Keratinocyte (primary cell): Measurements from ENCODE around the gene COMMD6. TPM values are rescaled to one million over a fixed set of nuclear protein-coding genes. Genes with fewer than 3 reads are reported as not detected.

Experiments
- DNase-seq: peaks from one replicate; pipeline ENCODE4 v3.0.0-alpha.2; 2011; ENCODE audit warnings: low read depth, missing footprints, low spot score
- FAIRE-seq: peaks from 2 replicates; lab custom pipeline; 2011; peaks lifted over from hg19 to GRCh38; lab: Jason Lieb, UNC
- H2AFZ ChIP-seq: 2 replicates; pipeline ENCODE4 v1.6.0; 2012; ENCODE audit warnings: low read length, control low read depth, inconsistent platforms; ENCODE audit not compliant: control insufficient read depth
- H3K27ac ChIP-seq: 2 replicates; pipeline ENCODE4 v1.5.1; 2011; ENCODE audit warnings: low read length; ENCODE audit not compliant: control insufficient read depth, insufficient read depth
- H3K27me3 ChIP-seq: 3 replicates; pipeline ENCODE4 v1.6.0; 2011; ENCODE audit warnings: low read length; ENCODE audit not compliant: control insufficient read depth, insufficient read depth; ENCODE audit errors: extremely low read depth
- H3K36me3 ChIP-seq, 2 experiments: 2 replicates in 1 of 2; 3 replicates in 1 of 2; pipeline ENCODE4 v1.5.1; 2011; ENCODE audit warnings: low read length in 2 of 2, mild to moderate bottlenecking in 1 of 2; ENCODE audit not compliant: control insufficient read depth in 2 of 2, insufficient read depth in 2 of 2; ENCODE audit errors: extremely low read depth in 1 of 2
- H3K4me1 ChIP-seq: 3 replicates; pipeline ENCODE4 v1.5.1; 2011; ENCODE audit warnings: low read length; ENCODE audit not compliant: control insufficient read depth, insufficient read depth; ENCODE audit errors: extremely low read depth
- H3K4me2 ChIP-seq: 3 replicates; pipeline ENCODE4 v1.6.0; 2011; ENCODE audit warnings: low read depth, low read length; ENCODE audit not compliant: control insufficient read depth, insufficient read depth; ENCODE audit errors: extremely low read depth
- H3K4me3 ChIP-seq, 3 experiments: fragments of 200-600 bp in 1 of 3; sonication (generic) in 1 of 3; 2 replicates in 2 of 3; 3 replicates in 1 of 3; pipeline ENCODE4 v1.5.1; 2011 to 2016; ENCODE audit warnings: low read length in 3 of 3, mild to moderate bottlenecking in 3 of 3, control low read depth in 2 of 3, inconsistent platforms in 1 of 3, low read depth in 1 of 3, mixed read lengths in 1 of 3, mixed run types in 1 of 3, moderate library complexity in 1 of 3; ENCODE audit not compliant: control insufficient read depth in 2 of 3, insufficient read depth in 2 of 3; ENCODE audit errors: extremely low read depth in 1 of 3
- H3K79me2 ChIP-seq: 2 replicates; pipeline ENCODE4 v1.6.0; 2012; ENCODE audit warnings: low read length; ENCODE audit not compliant: control insufficient read depth, insufficient read depth
- H3K9ac ChIP-seq: 3 replicates; pipeline ENCODE4 v1.6.0; 2011; ENCODE audit warnings: low read length; ENCODE audit not compliant: control insufficient read depth, insufficient read depth; ENCODE audit errors: extremely low read depth
- H3K9me1 ChIP-seq: 3 replicates; pipeline ENCODE4 v1.6.0; 2011; ENCODE audit warnings: low read length; ENCODE audit not compliant: control insufficient read depth, insufficient read depth; ENCODE audit errors: extremely low read depth
- H3K9me3 ChIP-seq: 2 replicates; pipeline ENCODE4 v1.5.1; 2012; ENCODE audit warnings: low read depth, low read length; ENCODE audit not compliant: control insufficient read depth
- H4K20me1 ChIP-seq: 3 replicates; pipeline ENCODE4 v1.6.0; 2011; ENCODE audit warnings: low read length; ENCODE audit not compliant: control insufficient read depth, insufficient read depth; ENCODE audit errors: extremely low read depth
- EZH2 ChIP-seq: IDR thresholded peaks from one replicate; pipeline ENCODE4 v1.6.1; 2012; ENCODE audit warnings: inconsistent platforms, mild to moderate bottlenecking, low read length, moderate library complexity
- dilution Hi-C: fragments of 300-500 bp; cut with MboI; formaldehyde crosslinking; loops from one replicate; pipeline ENCODE4 v1.7.0; 2020; ENCODE audit warnings: low sequenced_read_pairs; ENCODE audit not compliant: extremely low pct_ligation_motif_present
- polyA plus RNA-seq, 5 experiments: library from polyadenylated mRNA; depleted of rRNA in 3 of 5; stranded (reverse) in 3 of 5; stranded (forward) in 1 of 5; unstranded in 1 of 5; fragments of >200 nt; gene quantifications; 1 replicate in 1 of 5; 2 replicates in 3 of 5; 3 replicates in 1 of 5; pipeline versions ENCODE4 v1.2.1 to v1.2.3, GENCODE V29; 2011 to 2012; ENCODE audit warnings: missing spikeins in 2 of 5, low read depth in 1 of 5, low replicate concordance in 1 of 5
- TF ChIP-seq, protein P1 (sequence below), 3 experiments: IDR thresholded peaks in 1 of 3; conservative IDR thresholded peaks in 1 of 3; optimal IDR thresholded peaks in 1 of 3; 2 replicates in 2 of 3; 3 replicates in 1 of 3; pipeline versions ENCODE3 to v1.5.1; 2011; ENCODE audit warnings: low read length in 3 of 3, mild to moderate bottlenecking in 3 of 3, moderate library complexity in 2 of 3, control low read depth in 1 of 3, inconsistent platforms in 1 of 3; ENCODE audit not compliant: insufficient read depth in 2 of 3; ENCODE audit errors: extremely low read depth in 1 of 3

COMMD6 gene
- polyA plus RNA-seq, 1 donor (not counting 4 experiments of a cell fraction or from before 2014, with no cell fraction given) = 403 TPM

DNA sequence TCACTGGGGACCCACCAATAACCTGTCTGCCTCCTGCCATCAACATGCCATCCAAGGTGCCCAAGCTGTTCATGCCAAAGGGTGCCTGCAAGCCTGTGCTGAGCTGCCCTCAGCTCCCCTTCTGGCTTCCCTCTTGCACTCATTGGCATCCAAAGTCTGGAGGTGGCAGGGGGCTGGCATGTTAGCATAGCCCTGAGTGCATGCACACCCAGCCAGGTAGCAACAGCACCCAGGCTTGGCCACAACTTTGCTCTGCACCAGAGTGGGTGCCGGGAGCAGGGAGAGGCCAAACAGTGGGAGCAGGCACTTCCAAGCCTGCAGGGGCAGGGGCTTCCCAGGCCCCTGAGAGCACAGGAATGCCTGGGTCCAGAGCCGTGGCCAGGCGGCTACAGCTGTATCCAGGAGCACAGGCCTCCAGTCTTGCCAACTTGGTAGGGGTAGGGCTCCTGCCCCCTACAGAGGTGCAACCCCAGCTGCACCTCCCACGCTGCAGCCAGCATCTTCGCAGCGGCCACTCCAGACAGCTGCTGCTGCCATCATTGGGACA is 29.6 kb downstream of the COMMD6 start:
- dilution Hi-C loops = no loop called here
- no peak for FAIRE-seq

DNA sequence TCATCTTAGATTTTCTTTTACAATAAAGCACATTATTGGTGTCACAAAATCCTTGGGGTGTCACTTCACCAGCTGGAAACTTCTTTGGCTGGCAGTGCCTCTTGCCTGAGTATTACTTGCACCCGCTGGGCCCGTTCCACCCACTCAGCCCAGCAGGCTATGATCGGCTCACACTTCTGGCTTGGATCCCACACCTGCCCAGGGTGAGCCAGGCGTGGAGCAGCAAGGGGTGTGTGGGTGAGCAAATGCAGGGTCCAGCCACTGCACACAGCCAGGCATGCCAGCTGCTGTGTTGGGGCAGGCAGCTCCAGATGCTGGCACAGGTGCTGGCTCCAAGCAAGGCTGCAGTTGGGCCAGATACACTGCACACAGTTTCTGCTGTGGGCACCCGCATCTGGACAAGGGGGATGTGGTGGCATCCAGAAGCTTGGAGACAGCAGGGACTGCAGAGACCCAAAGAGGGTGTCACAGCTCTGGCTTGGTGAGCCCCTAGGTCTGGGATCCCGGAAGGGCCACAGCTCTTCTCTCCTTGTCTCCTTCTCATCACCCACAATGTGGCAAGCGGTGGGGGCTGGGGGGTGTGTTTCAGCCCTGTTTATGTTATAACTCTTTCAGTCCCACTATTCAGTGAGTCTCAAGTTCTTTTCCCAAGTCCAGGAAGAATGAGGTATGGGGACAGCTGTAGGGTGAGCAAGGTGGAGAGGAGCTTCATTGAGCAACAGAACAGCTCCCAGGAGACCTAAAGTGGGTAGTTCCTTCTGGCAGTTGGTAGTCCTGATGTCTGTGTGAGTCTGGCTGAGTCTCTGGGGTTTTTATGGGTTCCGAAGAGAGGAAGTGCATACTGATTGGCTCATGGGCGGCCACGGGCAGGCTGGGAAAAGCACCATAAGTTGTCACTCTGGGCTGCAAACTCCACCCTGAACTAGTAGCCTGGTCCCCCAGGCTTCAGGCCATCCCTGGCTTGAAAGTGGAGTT is 30.3 kb downstream of the COMMD6 start:
- no peak overlapping the region for H3K27ac ChIP-seq
- no peaks in the 10 kb centered on the region for H4K20me1 ChIP-seq
- no peak overlapping the region for H3K4me2 ChIP-seq
- H2AFZ ChIP-seq = peak overlapping the region; percentile 15
- H3K79me2 ChIP-seq = no peaks in the 10 kb centered on the region
- H3K9ac ChIP-seq = no peak overlapping the region
- no peaks in the 10 kb centered on the region for H3K9me1 ChIP-seq
- dilution Hi-C loops = no loop called here
- FAIRE-seq (no peak), DNase-seq (no peak)
- no peaks in the 10 kb centered on the region for H3K9me3 ChIP-seq
- no peaks in the 10 kb centered on the region for H3K36me3 ChIP-seq
- H3K4me1 ChIP-seq = no peaks in the 10 kb centered on the region
- H3K27me3 ChIP-seq = no peaks in the 10 kb centered on the region
- no peak overlapping the region for H3K4me3 ChIP-seq
- TF ChIP-seq, protein P1, sequence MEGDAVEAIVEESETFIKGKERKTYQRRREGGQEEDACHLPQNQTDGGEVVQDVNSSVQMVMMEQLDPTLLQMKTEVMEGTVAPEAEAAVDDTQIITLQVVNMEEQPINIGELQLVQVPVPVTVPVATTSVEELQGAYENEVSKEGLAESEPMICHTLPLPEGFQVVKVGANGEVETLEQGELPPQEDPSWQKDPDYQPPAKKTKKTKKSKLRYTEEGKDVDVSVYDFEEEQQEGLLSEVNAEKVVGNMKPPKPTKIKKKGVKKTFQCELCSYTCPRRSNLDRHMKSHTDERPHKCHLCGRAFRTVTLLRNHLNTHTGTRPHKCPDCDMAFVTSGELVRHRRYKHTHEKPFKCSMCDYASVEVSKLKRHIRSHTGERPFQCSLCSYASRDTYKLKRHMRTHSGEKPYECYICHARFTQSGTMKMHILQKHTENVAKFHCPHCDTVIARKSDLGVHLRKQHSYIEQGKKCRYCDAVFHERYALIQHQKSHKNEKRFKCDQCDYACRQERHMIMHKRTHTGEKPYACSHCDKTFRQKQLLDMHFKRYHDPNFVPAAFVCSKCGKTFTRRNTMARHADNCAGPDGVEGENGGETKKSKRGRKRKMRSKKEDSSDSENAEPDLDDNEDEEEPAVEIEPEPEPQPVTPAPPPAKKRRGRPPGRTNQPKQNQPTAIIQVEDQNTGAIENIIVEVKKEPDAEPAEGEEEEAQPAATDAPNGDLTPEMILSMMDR (optimal IDR thresholded peaks at IDR 0.05 in 1 of 3, IDR thresholded peaks at IDR 0.05 in 1 of 3, conservative IDR thresholded peaks at IDR 0.05 in 1 of 3; ENCODE audit: extremely low read depth in 1 of 3, insufficient read depth in 2 of 3, low read length in 3 of 3) = no peak
- no peak for TF ChIP-seq EZH2

More for the DNA sequence above, 29.6 kb downstream of the COMMD6 start:
- Histone ChIP-seq H3K9me1 (no peaks in the 10 kb centered on the region), H3K9ac (no peak overlapping the region), H4K20me1 (no peaks in the 10 kb centered on the region), H3K9me3 (no peaks in the 10 kb centered on the region), H3K79me2 (no peaks in the 10 kb centered on the region), H3K4me1 (no peaks in the 10 kb centered on the region), H3K4me2 (no peak overlapping the region), H3K27ac (no peak overlapping the region), H3K4me3 (no peak overlapping the region), H3K36me3 (no peaks in the 10 kb centered on the region), H3K27me3 (no peaks in the 10 kb centered on the region), H2AFZ (no peak overlapping the region)
- TF ChIP-seq, protein P1 (optimal IDR thresholded peaks at IDR 0.05 in 1 of 3, IDR thresholded peaks at IDR 0.05 in 1 of 3, conservative IDR thresholded peaks at IDR 0.05 in 1 of 3; ENCODE audit: extremely low read depth in 1 of 3, insufficient read depth in 2 of 3, low read length in 3 of 3) = no peak
- TF ChIP-seq EZH2 = no peak
- DNase-seq = no peak
